ENCODE results near the gene NACC2.

The NACC2 gene

GRCh38 chr9:136058801-136059302 is 36.2 kb downstream of the NACC2 start:
- Histone ChIP-seq H3K9me3 (ENCODE audit: insufficient read depth, low read length) (no peaks in the 10 kb centered on the region), H3K4me2 (ENCODE audit: low read length) (no peak overlapping the region)
- no peak for TF ChIP-seq EZH2phosphoT487 (IDR thresholded peaks at IDR 0.05; ENCODE audit: low read depth)
- TF ChIP-seq CTCF (IDR thresholded peaks at IDR 0.05; ENCODE audit: low read depth, low read length) = no peak

GRCh38 chr9:136058084-136058483 is 37.0 kb downstream of the NACC2 start:
- Histone ChIP-seq H2AFZ (ENCODE audit: low read depth, low read length) (no peak overlapping the region), H4K20me1 (ENCODE audit: insufficient read depth, low read length) (no peaks in the 10 kb centered on the region), H3K4me1 (ENCODE audit: low read length) (no peaks in the 10 kb centered on the region), H3K36me3 (replicated peaks; ENCODE audit: low read depth, low read length) (no peaks in the 10 kb centered on the region), H3K79me2 (ENCODE audit: low read length) (no peaks in the 10 kb centered on the region), H3K4me2 (ENCODE audit: low read length) (no peak overlapping the region), H3K9ac (ENCODE audit: low read length) (no peak overlapping the region), H3K4me3 (ENCODE audit: low read length) (no peak overlapping the region), H3K9me3 (ENCODE audit: insufficient read depth, low read length) (no peaks in the 10 kb centered on the region), H3K27ac (ENCODE audit: low read length) (no peak overlapping the region), H3K27me3 (ENCODE audit: low read depth, low read length) (peaks cover 7% of the 10 kb centered on the region; the same call in 1 of the 2 replicates)
- TF ChIP-seq CTCF (IDR thresholded peaks at IDR 0.05; ENCODE audit: low read depth, low read length) (no peak), EZH2phosphoT487 (IDR thresholded peaks at IDR 0.05; ENCODE audit: low read depth) (no peak)

More at GRCh38 chr9:136058801-136059302, 36.2 kb downstream of the NACC2 start:
- no peak overlapping the region for H3K9ac ChIP-seq (ENCODE audit: low read length)
- no peak overlapping the region for H3K4me3 ChIP-seq (ENCODE audit: low read length)
- no peak overlapping the region for H3K27ac ChIP-seq (ENCODE audit: low read length)
- H3K79me2 ChIP-seq (ENCODE audit: low read length) = no peaks in the 10 kb centered on the region
- peaks cover 5% of the 10 kb centered on the region; the same call in 1 of the 2 replicates for H3K27me3 ChIP-seq (ENCODE audit: low read depth, low read length)
- no peaks in the 10 kb centered on the region for H3K36me3 ChIP-seq (replicated peaks; ENCODE audit: low read depth, low read length)
- no peak overlapping the region for H2AFZ ChIP-seq (ENCODE audit: low read depth, low read length)
- H4K20me1 ChIP-seq (ENCODE audit: insufficient read depth, low read length) = no peaks in the 10 kb centered on the region
- H3K4me1 ChIP-seq (ENCODE audit: low read length) = no peaks in the 10 kb centered on the region

GRCh38 chr9:136057236-136058081 is 37.6 kb downstream of the NACC2 start:
- Histone ChIP-seq H3K4me1 (ENCODE audit: low read length) (no peaks in the 10 kb centered on the region), H2AFZ (ENCODE audit: low read depth, low read length) (no peak overlapping the region), H3K36me3 (replicated peaks; ENCODE audit: low read depth, low read length) (no peaks in the 10 kb centered on the region), H3K4me3 (ENCODE audit: low read length) (no peak overlapping the region), H3K9ac (ENCODE audit: low read length) (no peak overlapping the region), H3K27me3 (ENCODE audit: low read depth, low read length) (peaks cover 7% of the 10 kb centered on the region; the same call in 1 of the 2 replicates), H4K20me1 (ENCODE audit: insufficient read depth, low read length) (no peaks in the 10 kb centered on the region), H3K27ac (ENCODE audit: low read length) (no peak overlapping the region), H3K4me2 (ENCODE audit: low read length) (no peak overlapping the region), H3K9me3 (ENCODE audit: insufficient read depth, low read length) (no peaks in the 10 kb centered on the region), H3K79me2 (ENCODE audit: low read length) (no peaks in the 10 kb centered on the region)
- no peak for TF ChIP-seq EZH2phosphoT487 (IDR thresholded peaks at IDR 0.05; ENCODE audit: low read depth)
- no peak for TF ChIP-seq CTCF (IDR thresholded peaks at IDR 0.05; ENCODE audit: low read depth, low read length)

- Histone ChIP-seq H4K20me1 (ENCODE audit: insufficient read depth, low read length) (no peaks in the 10 kb centered on the region), H3K4me2 (ENCODE audit: low read length) (no peak overlapping the region), H3K9ac (ENCODE audit: low read length) (no peak overlapping the region), H3K79me2 (ENCODE audit: low read length) (no peaks in the 10 kb centered on the region), H3K27me3 (ENCODE audit: low read depth, low read length) (peaks cover 7% of the 10 kb centered on the region; the same call in 1 of the 2 replicates), H3K9me3 (ENCODE audit: insufficient read depth, low read length) (no peaks in the 10 kb centered on the region), H3K36me3 (replicated peaks; ENCODE audit: low read depth, low read length) (no peaks in the 10 kb centered on the region), H3K27ac (ENCODE audit: low read length) (no peak overlapping the region), H3K4me3 (ENCODE audit: low read length) (no peak overlapping the region), H3K4me1 (ENCODE audit: low read length) (no peaks in the 10 kb centered on the region), H2AFZ (ENCODE audit: low read depth, low read length) (no peak overlapping the region)
- TF ChIP-seq CTCF (IDR thresholded peaks at IDR 0.05; ENCODE audit: low read depth, low read length) (no peak), EZH2phosphoT487 (IDR thresholded peaks at IDR 0.05; ENCODE audit: low read depth) (no peak)
Observed at GRCh38 chr9:136056546-136057235, 38.4 kb downstream of the NACC2 start.

Measured in OCI-LY3 (cell line).